ENCODE measurements around the gene SERTAD3.

DNA sequence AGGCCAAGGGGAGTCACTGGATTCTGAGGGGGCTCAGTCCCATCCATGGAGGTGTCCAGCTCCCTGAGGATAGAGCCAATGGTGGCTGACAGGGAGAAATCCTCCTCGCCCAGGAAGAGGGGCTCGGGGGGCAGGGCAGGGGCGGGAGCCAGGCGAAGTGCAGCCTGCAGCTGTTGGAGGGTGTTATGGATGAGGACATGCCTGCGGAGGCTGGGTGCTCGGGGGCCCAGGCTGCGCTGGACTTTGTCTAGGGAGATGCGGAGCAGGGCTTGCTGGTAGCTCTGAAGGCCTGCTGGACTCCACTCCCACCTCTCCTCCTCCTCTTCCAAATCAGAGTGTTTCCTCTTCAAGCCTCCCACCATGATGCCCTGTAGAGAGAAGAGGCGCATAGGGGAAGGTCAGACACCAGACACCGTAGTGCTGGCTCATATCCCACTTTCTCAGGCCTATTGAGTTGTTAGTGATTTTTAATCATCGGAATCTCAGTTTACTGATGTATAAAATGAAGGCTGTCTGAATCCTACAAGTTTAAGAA lies 2.3 kb downstream of the SERTAD3 start:
- TF ChIP-seq CTCF (IDR thresholded peaks at IDR 0.05; ENCODE audit: borderline replicate concordance, extremely low read depth, low read length, poor library complexity, severe bottlenecking) (no peak), EZH2 (IDR thresholded peaks at IDR 0.05; ENCODE audit: borderline replicate concordance, low read depth, low read length, severe bottlenecking) (no peak)
